NOMO-1 treated with DMSO at 0.1 percent for 48 hours (cell line): ENCODE results near the gene HTR3C.
"Not testable (repeated sequence)": the region's sequence is repeated elsewhere in the genome, so short reads cannot be mapped to it uniquely, and the experiment has no call there.

ENCODE experiments used
- DNase-seq: peaks from one replicate; lab custom pipeline; 2025; ENCODE audit not compliant: unreplicated experiment; lab: John Stamatoyannopoulos, UW

HTR3C gene, protein sequence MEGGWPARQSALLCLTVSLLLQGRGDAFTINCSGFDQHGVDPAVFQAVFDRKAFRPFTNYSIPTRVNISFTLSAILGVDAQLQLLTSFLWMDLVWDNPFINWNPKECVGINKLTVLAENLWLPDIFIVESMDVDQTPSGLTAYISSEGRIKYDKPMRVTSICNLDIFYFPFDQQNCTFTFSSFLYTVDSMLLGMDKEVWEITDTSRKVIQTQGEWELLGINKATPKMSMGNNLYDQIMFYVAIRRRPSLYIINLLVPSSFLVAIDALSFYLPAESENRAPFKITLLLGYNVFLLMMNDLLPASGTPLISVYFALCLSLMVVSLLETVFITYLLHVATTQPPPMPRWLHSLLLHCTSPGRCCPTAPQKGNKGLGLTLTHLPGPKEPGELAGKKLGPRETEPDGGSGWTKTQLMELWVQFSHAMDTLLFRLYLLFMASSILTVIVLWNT

DNA sequence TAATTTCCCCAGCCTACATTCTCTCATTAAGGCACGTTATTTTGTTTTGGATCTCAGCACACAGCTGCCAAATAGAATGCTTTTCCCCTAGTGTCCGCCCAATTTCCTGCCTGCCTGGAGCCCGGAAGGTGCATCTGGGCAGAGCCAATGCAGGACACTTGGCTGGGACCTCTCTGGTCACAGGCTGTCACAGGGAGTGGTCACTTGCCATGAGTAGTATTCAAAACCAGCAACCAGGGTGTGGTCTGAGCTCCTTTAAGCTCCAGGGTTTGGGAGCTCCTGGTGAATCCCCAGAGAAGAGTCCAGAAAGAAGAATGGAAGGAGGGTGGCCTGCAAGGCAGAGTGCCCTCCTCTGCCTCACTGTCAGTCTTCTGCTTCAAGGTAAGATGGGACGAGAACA, at the start of gene HTR3C:
Gene HTR3C (plus strand): TSS at position 281 of the 400 bp plus-strand sequence. CDS start 34 bp downstream, at position 315.
- no peak for DNase-seq

DNA sequence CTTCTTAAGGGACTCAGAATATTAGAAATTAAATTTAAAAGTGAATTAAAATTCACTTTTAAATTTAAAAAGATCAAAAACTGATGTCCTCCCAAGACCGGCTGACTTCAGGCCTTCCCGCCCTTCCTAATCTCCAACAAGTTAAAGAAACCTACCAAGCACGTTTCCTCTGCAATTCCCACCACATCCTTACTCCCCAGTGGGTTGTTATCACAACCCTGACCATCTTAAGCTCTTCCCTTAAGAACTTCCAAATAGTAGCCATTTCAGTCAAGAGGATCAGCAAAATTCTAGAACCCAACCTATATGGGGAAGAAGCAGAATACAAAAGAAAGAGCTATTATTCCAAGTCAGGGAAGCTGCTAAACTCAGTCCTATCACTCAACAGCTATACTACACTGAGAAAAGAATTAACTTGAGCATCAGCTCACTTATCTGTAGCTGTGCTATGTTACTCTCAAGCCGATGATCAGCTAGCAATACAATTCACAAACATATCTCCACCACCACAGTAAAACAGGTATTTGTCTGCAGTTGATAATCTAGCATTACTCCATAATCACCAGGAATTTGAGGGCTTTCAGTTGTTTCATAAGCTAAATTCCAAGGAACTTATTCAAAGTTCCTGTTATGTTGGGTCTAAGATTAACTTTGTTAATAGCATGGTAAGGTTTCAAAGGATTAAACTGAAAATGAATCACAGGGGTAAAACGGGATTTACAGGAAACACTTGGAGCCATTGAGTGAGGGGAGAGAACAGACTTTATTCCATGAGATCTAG, 49.5 kb upstream of the HTR3C start:
- DNase-seq = no peak

DNA sequence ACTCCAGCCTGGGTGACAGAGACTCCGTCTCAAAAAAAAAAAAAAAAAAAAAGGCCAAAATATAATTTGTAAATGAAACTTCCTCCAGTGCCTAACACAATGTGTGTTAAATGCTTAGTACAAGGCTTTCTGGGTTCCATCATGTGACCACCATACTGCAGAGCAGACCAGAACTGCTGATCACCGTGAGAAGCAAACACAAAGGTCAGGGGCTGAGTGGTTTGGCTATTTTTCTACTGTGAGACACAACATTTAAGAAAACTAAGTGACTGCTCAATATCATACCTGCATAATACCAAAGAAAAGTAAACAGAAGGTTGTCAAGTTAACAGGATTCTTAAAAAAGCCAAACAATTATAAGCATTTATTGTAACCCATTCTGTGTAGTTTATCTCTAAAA, 48.4 kb upstream of the HTR3C start:
- no peak for DNase-seq

DNA sequence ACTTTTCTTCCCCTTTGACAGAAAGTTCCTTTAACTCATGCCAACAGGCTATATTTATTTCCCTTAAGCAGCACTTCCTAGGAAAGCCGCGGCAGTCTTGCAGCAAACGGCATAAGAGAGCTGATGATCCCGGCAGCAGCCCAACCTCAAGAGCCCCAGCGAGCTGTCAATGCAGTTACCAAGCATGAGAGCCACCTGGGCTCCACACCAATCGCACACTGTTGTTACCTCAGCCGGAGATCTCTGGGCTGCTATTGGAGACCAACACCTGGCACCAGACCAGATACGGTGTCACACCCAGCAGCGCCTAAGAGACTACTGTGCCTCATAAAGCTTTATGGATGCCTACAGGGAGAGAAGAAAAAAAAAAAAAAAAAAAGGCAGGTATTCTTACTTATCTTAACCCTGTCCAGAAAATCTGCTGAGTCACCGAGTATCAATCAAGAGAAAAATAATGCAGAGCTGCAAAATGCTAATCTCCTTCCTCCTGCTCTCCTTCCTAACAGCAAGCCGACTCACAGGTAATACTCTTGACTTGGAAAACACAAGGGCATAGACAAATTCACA, 46.8 kb upstream of the HTR3C start:
- peak; percentile 62 for DNase-seq

DNA sequence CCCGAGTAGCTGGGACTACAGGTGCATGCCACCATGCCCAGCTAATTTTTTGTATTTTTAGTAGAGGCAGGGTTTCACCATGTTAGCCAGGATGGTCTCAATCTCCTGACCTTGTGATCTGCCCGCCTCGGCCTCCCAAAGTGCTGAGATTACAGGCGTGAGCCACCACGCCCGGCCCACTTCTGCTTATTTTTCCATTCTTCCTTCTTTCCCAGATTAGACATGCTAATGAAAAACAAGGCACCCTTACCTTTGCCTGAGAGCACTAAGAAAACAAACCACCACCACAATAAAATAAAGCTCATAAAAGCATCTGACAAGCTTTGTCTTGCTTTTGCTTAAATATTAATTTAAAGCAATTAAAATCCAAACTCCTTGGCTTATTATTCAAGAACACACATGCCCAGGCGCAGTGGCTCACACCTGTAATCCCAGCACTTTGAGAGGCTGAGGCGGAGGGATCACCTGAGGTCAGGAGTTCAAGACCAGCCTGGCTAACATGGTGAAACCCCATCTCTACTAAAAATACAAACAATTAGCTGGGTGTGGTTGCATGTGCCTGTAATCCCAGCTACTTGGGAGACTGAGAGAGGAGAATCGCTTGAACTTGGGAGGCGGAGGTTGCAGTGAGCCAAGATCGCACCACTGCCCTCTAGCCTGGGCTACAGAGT, 45.6 kb upstream of the HTR3C start:
- DNase-seq = not testable (repeated sequence)

DNA sequence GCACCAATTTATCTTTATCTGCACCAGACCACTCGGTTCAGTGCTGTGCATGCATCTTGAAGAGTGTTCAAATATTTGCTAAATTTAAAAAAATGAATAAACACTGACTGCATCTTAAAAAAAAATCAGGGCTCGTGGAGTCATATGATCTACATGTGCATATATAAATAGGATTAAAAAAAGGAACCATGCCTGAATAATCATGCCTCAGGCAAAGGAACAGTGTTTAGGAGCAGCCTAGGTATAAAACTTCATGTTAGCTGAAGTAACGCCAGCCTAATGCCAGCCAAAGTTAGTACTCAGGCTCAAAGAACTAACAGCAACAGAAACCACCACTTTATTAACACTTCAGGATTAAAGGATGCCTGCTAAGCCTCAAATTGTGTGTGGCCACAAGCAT, 44.7 kb upstream of the HTR3C start:
- no peak for DNase-seq

DNA sequence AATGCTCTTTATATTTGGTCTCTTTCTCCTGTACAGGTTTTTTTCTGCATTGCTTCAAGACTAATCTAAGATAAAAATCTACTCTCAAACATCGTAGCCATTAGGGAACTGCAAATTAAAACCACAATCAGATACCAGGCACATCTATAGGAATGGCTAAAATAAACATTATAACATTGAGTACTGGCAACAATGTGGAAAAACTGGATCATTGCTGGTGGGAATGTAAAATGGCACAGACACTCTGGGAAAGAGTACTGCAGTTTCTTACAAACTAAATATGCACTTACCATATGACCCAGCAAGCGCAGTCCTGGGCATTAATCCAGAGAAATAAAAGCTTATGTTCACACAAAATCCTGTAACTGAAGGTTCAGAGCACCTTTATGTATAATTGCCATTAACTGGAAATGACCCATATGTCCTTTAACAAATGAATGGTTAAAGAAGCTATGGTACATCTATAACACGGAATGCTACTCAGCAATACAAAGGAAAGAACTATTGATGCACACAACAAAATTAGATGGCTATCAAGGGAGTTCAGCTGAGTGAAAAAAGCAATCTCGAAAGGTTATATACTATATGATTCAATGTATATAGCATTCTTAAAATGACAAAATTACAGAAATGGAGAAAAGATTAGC, 41.5 kb upstream of the HTR3C start:
- no peak for DNase-seq

DNA sequence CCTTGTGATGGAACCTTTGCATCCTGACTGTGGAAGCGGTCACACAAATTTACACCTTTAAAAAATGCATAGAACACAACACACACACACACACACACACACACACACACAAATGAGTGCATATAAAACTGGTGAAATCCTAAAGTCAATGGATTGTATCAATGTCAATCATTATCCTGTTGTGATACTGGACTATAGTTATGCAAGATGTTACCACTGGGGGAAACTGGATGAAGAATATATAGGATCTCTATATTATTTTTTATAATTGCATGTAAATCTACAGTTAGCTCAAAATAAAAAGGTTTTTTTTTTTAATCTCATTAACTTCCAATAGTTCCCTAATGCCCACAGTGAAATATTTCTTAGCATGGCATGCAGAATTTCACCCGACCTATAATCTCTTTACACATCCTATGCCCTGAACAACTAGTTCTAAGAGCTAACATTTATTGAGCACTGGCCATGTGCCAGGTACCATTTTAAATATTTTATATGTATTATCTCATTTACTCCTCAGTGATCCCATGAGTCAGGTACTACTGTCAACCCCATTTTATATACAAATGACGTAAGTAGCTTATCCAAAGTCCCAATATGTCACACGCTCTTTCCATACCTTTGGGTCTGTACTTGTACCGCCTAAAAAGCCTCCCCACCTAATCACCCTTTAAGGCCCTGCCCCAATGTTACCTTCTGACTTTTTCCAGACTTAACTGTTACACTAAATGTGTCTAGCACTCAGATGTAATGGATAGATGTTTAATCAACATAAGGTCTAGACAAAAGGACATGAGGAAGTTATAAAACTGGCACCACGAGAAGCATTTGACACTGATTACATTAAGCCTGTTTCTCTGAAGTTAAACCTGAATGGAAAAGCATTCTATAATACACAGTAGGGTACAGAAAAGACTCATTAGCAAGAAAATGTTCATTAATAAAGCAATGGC, 40.6 kb upstream of the HTR3C start:
- no peak for DNase-seq

DNA sequence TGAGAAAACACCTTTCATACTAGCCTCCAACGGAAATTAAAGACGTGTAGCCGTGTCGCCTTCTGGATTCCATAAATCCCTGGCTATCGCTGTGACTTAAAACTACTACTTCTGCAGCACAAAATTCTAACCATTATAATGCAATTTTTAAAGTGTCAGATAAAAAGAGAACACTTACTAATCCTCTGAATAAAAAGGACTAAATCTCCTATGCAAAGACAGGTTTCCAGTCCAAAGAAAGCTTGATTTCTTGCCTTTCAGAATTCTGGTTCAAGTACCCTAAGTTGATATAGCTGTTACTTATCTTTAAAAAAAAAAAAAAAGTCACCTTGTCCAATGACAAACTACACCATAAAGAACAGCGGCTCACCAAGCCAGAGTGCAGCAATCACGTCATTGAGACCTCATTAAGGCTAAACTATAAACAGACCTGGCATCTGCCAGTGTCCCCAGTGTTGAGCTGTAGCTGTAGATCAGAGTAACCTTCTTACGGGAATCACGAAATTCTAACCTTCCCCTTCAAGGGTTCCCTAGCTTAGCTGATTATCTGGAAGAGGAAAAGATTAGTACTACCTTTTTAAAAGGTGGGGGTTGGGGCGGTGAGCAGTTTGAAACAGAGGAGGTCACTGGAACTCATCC, 37.3 kb upstream of the HTR3C start:
- DNase-seq = no peak

DNA sequence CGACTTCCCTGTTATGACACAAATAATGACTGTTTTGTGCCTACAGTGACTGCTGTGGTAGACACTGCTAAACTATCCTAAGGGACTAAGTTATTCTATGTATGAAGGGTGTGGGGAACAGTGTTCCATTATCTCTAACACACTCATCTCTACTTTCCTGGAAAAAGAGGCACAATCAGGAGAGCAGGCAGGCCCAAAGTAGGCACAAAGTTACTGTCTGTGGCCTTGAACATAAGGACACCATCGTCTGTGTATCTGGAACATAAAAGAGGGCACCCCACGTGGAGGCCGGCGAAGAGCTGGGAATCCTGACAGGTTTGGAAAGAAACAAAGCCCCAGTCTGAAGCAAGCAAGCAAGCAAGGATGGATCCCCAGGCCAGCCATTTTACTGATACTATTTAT, 36.7 kb upstream of the HTR3C start:
- no peak for DNase-seq

DNA sequence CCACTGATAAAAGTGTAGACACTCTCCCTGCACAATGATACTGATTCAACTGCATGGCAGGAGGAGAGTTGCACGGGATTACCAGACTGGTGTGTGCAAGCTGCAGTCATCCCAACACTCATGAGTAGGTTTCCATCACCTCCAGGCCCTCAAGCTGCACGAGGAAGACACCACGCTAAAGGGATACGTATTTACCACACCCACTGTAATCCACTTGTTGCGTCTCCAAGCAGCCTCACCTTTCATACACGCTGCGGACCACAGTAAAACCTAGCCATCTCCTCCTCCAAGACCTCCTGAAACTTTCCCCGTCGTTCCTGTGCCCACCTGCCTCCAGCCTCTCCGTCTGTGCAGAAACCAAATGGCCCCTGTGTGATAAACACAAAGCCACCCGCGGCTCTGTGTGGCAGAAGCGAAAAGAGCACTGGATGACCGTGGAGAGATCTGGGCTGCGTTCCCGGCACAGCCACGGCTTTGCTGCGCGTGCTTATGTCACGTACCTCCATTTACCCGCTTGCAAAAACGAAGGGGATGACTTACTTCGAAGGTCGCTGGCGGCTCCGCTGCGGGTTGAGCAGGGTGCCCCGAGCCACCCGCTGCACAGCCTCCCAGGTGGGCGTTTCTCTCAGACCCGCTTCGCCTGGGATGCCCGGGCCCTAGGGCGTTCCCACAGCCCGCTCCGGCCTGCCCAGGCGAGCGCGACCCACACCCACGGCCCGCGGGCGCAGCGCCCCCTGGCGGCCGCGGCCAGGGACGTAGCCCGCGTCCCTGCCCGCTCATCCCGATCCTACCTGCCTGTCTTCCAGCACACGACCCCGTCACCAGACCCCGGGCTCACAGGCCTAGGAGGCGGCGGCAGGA, 35.8 kb upstream of the HTR3C start:
- DNase-seq = peak; percentile 55

DNA sequence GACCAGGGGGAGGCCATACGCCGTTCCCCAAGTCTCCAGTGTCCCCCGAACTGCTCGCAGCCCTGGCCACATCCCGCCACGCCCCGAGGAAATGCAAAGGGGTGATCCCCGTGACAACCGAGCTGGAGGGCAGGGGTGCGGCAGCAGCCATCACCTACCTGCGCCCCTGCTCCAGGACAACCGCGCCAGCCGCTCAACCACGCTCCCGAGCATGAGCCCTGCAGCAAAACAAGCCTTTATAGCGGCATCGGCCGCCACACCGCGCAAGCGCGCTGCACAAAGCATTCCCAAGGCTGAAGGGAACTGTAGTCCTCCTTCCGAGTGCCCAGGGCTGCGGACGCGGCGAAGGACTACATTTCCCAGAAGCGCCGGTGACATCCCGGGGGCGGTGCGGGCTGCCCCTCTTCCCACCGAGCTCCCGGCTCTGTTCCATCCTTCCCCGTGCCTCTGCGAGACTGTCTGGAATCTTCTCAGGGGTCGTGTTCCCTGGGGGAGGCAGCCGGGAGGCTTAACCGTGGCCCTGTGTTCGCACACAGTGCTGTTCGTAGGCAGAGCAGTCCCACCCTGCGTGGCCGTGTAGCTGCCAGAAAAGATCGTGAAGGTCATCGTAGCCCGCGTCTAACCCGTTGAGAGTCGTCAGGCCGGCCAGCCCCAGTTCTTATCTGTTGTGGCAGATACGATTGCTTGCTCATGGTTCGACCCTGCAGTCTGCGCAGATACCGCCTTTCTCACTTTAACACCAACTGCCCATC, 35.0 kb upstream of the HTR3C start, which contains the start of gene ABCC5:
Gene ABCC5 (minus strand): TSS at position 213 of the 752 bp plus-strand sequence. CDS start 3,492 bp downstream, outside the sequence.
- DNase-seq = peak; percentile 93

DNA sequence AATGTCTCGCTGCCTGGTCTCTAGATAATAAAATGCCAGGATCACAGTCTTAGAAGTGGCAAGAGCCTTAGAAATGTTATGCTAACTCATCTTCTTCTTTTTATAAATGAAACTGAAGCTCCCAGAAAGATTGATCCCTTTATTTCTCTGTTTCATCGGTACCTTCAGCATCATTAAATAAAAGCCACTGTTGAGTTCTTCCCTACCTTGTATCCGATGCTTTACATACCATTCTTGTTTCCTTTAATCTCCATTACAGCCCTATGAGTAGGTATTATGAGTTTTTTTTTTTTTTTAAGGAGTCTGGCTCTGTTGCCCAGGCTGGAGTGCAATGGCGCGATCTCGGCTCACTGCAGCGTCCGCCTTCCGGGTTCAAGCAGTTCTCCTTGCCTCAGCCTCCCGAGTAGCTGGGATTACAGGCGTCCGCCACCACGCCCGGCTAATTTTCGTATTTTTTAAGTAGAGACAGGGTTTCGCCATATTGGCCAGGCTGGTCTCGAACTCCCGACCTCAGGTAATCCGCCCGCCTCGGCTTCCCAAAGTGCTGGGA, 34.3 kb upstream of the HTR3C start:
- no peak for DNase-seq

DNA sequence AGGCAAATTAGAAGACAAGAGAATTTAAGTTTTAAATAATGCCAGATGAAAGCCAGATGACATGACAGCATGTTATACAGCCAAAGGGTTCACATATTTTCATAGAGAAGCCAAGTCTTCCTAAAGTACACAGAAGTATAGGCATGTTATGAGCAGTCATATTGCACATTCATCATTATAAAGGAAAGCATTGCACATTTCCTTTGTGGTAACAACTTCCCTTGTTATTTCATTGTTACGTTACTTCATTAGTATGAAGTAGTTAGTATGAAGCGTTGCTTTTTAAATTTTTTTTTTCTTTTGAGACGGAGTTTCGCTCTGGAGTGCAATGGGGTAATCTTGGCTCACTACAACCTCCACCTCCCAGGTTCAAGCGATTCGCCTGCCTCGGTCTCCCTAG, 30.5 kb upstream of the HTR3C start:
- DNase-seq = peak; percentile 97

DNA sequence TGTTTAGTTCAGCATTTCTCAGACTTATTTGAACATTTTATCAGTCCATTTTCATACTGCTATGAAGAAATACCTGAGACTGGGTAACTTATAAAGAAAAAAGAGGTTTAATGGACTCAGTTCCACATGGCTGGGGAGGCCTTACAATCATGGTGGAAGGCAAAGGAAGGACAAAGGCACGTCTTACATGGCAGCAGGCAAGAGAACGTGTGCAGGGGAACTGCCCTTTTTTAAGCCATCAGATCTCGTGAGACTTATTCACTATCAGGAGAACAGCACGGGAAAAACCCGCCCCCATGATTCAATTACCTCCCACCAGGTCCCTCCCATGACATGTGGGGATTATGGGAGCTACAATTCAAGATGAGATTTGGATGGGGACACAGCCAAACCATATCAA, 27.6 kb upstream of the HTR3C start:
- not testable (repeated sequence) for DNase-seq

DNA sequence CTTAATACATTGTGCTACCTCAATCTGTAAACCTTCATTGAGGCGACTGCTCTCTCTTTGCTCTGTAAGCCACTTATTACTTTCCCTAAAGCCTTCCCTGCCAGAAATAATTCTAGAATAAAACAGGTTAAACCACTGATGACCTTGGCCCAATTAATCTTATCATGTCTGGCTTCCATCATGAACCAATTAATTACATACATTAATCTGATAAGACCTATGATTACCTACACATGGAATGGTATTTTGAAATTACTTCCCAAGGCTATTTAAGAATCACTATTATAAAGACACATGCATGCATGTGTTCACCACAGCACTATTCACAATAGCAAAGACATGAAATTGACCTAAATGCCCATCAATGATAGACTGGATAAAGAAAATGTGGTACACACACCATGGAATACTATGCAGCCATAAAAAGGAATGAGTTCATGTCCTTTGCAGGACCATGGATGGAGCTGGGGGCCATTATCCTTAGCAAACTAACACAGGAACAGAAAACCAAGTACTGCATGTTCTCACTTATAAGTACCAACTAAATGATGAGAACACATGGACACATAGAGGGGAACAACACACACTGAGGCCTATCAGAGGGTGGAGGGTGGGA, 24.5 kb upstream of the HTR3C start:
- not testable (repeated sequence) for DNase-seq

DNA sequence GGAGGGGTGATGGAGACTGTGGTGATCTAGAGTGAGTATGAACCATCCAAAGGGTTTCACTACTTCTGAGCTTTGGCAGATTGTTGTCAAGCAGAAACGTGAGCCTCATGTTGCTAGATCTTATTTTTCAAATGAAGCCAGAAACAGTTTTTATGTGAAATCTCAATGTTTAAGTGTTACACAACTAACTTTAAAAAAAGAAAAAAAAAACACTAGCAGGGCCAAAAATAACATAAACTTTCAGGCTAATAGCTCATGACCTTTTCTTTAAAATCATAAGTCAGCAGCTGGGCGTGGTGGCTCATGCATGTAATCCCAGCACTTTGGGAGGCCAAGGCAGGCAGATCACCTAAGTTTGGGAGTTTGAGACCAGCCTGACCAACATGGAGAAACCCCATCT, 23.4 kb upstream of the HTR3C start:
- no peak for DNase-seq
